GM21529 (cell line): Measurements from ENCODE around the gene ISOC2.
"Not testable (repeated sequence)": the region's sequence is repeated elsewhere in the genome, so short reads cannot be mapped to it uniquely, and the experiment has no call there.

Experiments used
- ATAC-seq: cut with Tn5 transposase; IDR thresholded peaks from one replicate; pipeline ENCODE4 v1.9.1; 2021; ENCODE audit not compliant: unreplicated experiment

The ISOC2 gene

GRCh38 chr19:55443045-55443823, 18.2 kb downstream of the ISOC2 start, which contains the start of gene SHISA7:
TSS of gene SHISA7 (minus strand) at chr19:55443300. CDS start at chr19:55442863, 437 bp downstream.
- ATAC-seq: no peak

DNA sequence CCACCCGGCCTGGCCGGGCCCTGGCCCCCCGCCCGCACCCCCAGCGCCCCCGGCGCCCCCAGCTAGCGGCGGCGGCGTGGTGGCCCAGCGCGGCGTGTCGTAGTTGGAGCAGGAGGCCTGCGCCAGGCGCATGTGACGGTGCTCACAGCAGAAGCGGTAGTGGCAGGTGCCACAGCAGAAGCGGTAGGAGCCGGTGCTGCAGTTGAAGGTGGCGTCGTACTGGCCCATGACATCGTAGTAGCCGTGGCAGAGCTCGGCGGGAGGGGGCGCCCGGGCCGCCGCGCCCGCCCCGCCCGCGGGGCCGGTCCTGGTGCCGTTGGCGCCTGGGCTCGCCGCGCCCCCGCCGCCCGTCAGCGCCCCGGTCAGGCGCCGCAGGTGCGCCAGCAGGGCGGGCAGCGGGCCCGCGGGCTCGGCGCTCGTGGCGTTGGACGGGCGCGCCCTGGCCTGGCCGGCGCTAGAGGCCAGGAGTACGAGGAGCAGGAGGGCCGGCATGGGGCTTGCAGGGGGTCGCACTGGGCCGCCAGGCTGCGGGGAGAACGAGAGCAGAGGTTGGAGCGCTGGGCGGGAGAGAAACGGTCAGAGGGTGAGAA, 19.0 kb downstream of the ISOC2 start:
- ATAC-seq: no peak

GRCh38 chr19:55441692-55442321, 19.6 kb downstream of the ISOC2 start:
- no peak for ATAC-seq

DNA sequence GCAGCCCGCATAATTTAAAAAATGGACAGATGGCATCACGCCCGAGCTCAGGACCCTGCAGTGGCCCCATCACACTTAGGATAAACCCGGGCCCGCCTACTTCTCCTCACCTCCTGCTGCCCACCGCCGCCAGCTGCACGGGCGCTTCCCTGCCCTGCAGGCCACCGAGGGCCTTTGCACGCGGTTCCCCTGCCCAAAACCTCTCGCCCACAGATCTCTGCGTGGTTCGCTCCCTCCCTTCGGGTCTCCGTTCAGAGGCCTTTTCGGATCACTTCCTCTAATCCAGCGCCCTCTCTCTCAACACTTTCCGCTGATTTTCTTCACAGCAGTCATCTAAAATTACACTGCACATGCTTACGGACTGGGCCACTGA, 20.1 kb downstream of the ISOC2 start:
- ATAC-seq: no peak

GRCh38 chr19:55440411-55441105, 20.9 kb downstream of the ISOC2 start:
- no peak for ATAC-seq

GRCh38 chr19:55439052-55439451, 22.4 kb downstream of the ISOC2 start:
- ATAC-seq: no peak

GRCh38 chr19:55437410-55437809, 24.0 kb downstream of the ISOC2 start:
- no peak for ATAC-seq

GRCh38 chr19:55436847-55437246, 24.6 kb downstream of the ISOC2 start:
- no peak for ATAC-seq

GRCh38 chr19:55435020-55435419, 26.4 kb downstream of the ISOC2 start:
- ATAC-seq: no peak

GRCh38 chr19:55434356-55434919, 27.0 kb downstream of the ISOC2 start:
- ATAC-seq: no peak

- ATAC-seq: no peak
Measured at GRCh38 chr19:55433292-55433691, 28.1 kb downstream of the ISOC2 start.

- no peak for ATAC-seq
Measured at GRCh38 chr19:55432241-55432959, 29.0 kb downstream of the ISOC2 start.

- ATAC-seq: no peak
Measured at GRCh38 chr19:55431183-55431582, 30.3 kb downstream of the ISOC2 start.

- no peak for ATAC-seq
Measured at GRCh38 chr19:55426042-55426441, 35.4 kb downstream of the ISOC2 start.

- ATAC-seq: no peak
Measured at GRCh38 chr19:55424518-55424917, 36.9 kb downstream of the ISOC2 start.

GRCh38 chr19:55423225-55424005, 38.0 kb downstream of the ISOC2 start:
- ATAC-seq: no peak

DNA sequence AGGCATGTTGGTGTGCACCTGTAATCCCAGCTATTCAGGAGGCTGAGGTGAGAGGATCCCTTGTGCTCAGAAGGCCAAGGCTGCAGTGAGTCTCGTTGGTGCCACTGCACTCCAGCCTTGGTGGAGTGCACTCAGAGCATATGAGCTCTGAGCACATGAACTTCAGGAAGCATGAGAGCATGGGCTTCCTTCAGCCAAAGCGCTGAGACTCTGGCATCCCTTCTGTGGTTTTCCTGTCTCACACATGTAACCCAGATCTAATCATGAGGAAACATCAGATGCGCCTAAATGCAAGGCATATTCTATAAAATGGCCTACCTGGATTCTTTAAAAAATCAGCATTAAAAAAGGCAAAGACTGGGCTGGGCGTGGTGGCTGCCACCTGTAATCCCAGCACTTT, 40.2 kb downstream of the ISOC2 start:
- not testable (repeated sequence) for ATAC-seq

DNA sequence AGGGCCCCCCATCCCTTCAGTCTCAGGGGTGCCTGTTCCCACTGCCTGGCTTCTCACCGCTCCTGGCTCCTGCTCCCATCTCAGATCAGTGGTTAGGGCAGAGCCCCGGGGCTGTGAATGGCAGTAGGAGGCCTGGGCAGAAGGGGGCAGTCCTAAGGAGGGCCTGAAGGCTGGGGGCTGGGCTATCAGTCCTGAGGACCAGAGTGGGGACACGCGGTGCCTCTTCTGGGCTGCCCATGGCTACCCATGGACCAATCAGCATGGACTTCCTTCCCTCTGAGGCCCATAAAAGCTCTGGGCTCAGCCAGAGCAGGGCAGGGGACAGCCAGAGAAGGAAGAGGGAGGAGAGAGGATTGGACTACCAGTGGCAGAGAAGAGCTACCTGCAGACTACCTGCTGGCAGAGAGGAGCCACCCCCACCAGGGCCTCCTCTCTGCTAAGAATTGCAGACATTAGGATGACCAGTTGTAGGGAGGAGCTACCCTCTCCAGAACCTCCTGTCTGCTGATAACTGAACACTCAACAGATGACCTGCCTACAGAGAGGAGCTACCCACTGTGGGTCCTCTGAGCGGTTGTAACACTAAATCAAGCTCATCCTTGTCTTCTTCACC, 41.7 kb downstream of the ISOC2 start:
- no peak for ATAC-seq

DNA sequence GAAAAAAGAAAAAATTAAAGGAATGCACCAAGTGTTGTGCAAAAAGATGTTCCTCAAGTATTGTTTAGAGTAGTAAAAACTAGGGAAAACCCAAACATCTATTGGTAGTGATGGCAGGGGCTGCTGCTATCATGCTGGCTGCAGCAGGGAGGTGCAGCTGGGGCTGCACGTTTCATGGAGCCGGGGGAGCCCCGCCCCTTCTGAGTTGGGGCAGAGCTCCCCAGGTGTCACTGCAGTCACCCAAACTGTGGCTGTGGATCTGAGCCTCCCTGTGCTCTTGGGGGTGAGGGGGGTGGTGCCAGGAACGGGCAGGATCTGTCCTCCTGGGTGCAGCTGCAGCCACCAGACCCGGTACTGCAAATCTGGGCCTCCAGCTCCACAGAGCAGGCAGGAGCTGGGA, 42.3 kb downstream of the ISOC2 start:
- ATAC-seq: no peak
